HuH-7.5 (cell line): ENCODE data around the gene NKD1.

ENCODE experiments used
- DNase-seq: peaks from one replicate; pipeline ENCODE4 v3.0.0; 2011; ENCODE audit warnings: low spot score

Gene NKD1

GRCh38 chr16:50651835-50652438 lies 103.7 kb downstream of the NKD1 start:
- DNase-seq, result no peak

GRCh38 chr16:50652836-50653425 lies 104.7 kb downstream of the NKD1 start:
- DNase-seq, result no peak

- DNase-seq, result no peak
Observed at GRCh38 chr16:50653633-50654519, 105.7 kb downstream of the NKD1 start.

GRCh38 chr16:50655558-50656055 lies 107.4 kb downstream of the NKD1 start:
- no peak for DNase-seq

GRCh38 chr16:50657241-50657640 lies 109.0 kb downstream of the NKD1 start:
- DNase-seq, result no peak

- no peak for DNase-seq
Observed at GRCh38 chr16:50659806-50660205, 111.6 kb downstream of the NKD1 start.

GRCh38 chr16:50662306-50662940 lies 114.2 kb downstream of the NKD1 start:
- DNase-seq, result no peak

GRCh38 chr16:50664270-50664669 lies 116.1 kb downstream of the NKD1 start:
- no peak for DNase-seq

GRCh38 chr16:50665128-50665878 lies 117.1 kb downstream of the NKD1 start:
- DNase-seq, result peak; percentile 61

GRCh38 chr16:50666658-50667496 lies 118.7 kb downstream of the NKD1 start:
- no peak for DNase-seq

- no peak for DNase-seq
Observed at GRCh38 chr16:50667497-50668367, 119.5 kb downstream of the NKD1 start.

GRCh38 chr16:50668368-50669008 lies 120.3 kb downstream of the NKD1 start:
- DNase-seq, result no peak

- DNase-seq, result no peak
Observed at GRCh38 chr16:50669741-50670140, 121.5 kb downstream of the NKD1 start.

- no peak for DNase-seq
Observed at GRCh38 chr16:50670476-50670875, 122.3 kb downstream of the NKD1 start.

- DNase-seq, result peak; percentile 39
Observed at GRCh38 chr16:50671644-50672260, 123.6 kb downstream of the NKD1 start.

- no peak for DNase-seq
Observed at GRCh38 chr16:50673496-50674275, 125.5 kb downstream of the NKD1 start.

- no peak for DNase-seq
Observed at GRCh38 chr16:50674831-50675230, 126.6 kb downstream of the NKD1 start.
